ENCODE results near the gene ARSG.
"Not testable (repeated sequence)": the region's sequence is repeated elsewhere in the genome, so short reads cannot be mapped to it uniquely, and the experiment has no call there.

GRCh38 chr17:68258890-68259647, 32.2 kb upstream of the ARSG start:
- TF ChIP-seq CTCF (conservative IDR thresholded peaks at IDR 0.05); ZFX (IDR thresholded peaks at IDR 0.05): not testable (repeated sequence)

All from C4-2B (cell line).